Caco-2 (cell line): ENCODE measurements around the gene YARS1. TPM values are rescaled to one million over a fixed set of nuclear protein-coding genes. Genes with fewer than 3 reads are reported as not detected.

ENCODE experiments used
- BruUV-seq: library from RNA; stranded (reverse); fragments of 400-500 nt; replicated peaks from 2 replicates; lab custom pipeline; 2021; lab: Mats Ljungman, UMichigan
- CTCF ChIA-PET: fragments of 300-600 bp; sonication (Branson Sonifier 250); formaldehyde crosslinking; loops from one replicate; lab custom pipeline; 2022; ENCODE audit warnings: antibody characterized with exemption; lab: Charles Lee
- POLR2A ChIA-PET: fragments of 300-600 bp; sonication (Branson Sonifier 250); formaldehyde crosslinking; loops from one replicate; lab custom pipeline; 2022; ENCODE audit warnings: antibody characterized with exemption; lab: Charles Lee
- DNase-seq, 2 experiments: peaks; one replicate each; pipeline versions ENCODE4 v3.0.0 to v3.0.0-alpha.2; 2020 to 2022
- H3K27me3 ChIP-seq: replicated peaks from 2 replicates; pipeline ENCODE4 v1.6.0; 2011; ENCODE audit warnings: low read length; ENCODE audit not compliant: control insufficient read depth, insufficient read depth
- H3K36me3 ChIP-seq: 2 replicates; pipeline ENCODE4 v1.5.1; 2011; ENCODE audit warnings: low read length; ENCODE audit not compliant: control insufficient read depth, insufficient read depth
- H3K4me1 ChIP-seq: fragments of 250-450 bp; sonication (Bioruptor Pico); 2 replicates; pipeline ENCODE4 v1.5.1; 2020; ENCODE audit warnings: mild to moderate bottlenecking
- H3K4me3 ChIP-seq: 2 replicates; pipeline ENCODE4 v1.5.1; 2011; ENCODE audit warnings: low read depth, mild to moderate bottlenecking, control low read depth, low read length
- H3K9me3 ChIP-seq: fragments of 250-450 bp; sonication (Bioruptor Pico); 2 replicates; pipeline ENCODE4 v1.5.1; 2020; ENCODE audit warnings: mild to moderate bottlenecking, moderate library complexity
- H3K27ac Mint-ChIP-seq: one replicate; pipeline ENCODE4 v1.8.0; 2022; ENCODE audit warnings: mixed read lengths; ENCODE audit not compliant: unreplicated experiment
- H3K27me3 Mint-ChIP-seq: one replicate; pipeline ENCODE4 v1.8.0; 2022; ENCODE audit warnings: mixed read lengths; ENCODE audit not compliant: insufficient read depth, unreplicated experiment
- H3K36me3 Mint-ChIP-seq: one replicate; pipeline ENCODE4 v1.8.0; 2022; ENCODE audit warnings: mild to moderate bottlenecking, mixed read lengths; ENCODE audit not compliant: insufficient read depth, unreplicated experiment
- H3K4me1 Mint-ChIP-seq: one replicate; pipeline ENCODE4 v1.8.0; 2022; ENCODE audit warnings: low read depth, mixed read lengths; ENCODE audit not compliant: unreplicated experiment
- H3K4me3 Mint-ChIP-seq: one replicate; pipeline ENCODE4 v1.8.0; 2022; ENCODE audit warnings: mild to moderate bottlenecking, moderate library complexity, mixed read lengths; ENCODE audit not compliant: unreplicated experiment
- H3K9me3 Mint-ChIP-seq: one replicate; pipeline ENCODE4 v1.8.0; 2022; ENCODE audit warnings: mixed read lengths; ENCODE audit not compliant: unreplicated experiment
- intact Hi-C: fragments of 100-400 bp; cut with micrococcal nuclease; formaldehyde crosslinking; loops from one replicate; pipeline ENCODE4 v1.10.0; 2022; ENCODE audit not compliant: unreplicated experiment
- total RNA-seq: library from RNA; stranded (reverse); gene quantifications from 2 replicates; pipeline ENCODE4 v1.2.3, GENCODE V29; 2022
- TF ChIP-seq, protein P1 (sequence below), 2 experiments: fragments of 200-600 bp in 1 of 2; IDR thresholded peaks; 1 replicate in 1 of 2; 2 replicates in 1 of 2; pipeline versions ENCODE4 v1.5.1 to v1.8.0; 2011 to 2022; ENCODE audit warnings: antibody characterized with exemption in 1 of 2, control low read depth in 1 of 2, inconsistent platforms in 1 of 2, low read depth in 1 of 2, low read length in 1 of 2, mild to moderate bottlenecking in 1 of 2, moderate library complexity in 1 of 2; ENCODE audit not compliant: insufficient read depth in 1 of 2, severe bottlenecking in 1 of 2, unreplicated experiment in 1 of 2

YARS1 gene
- total RNA-seq, 1 experiment from 2014 or later, result 184 TPM

DNA sequence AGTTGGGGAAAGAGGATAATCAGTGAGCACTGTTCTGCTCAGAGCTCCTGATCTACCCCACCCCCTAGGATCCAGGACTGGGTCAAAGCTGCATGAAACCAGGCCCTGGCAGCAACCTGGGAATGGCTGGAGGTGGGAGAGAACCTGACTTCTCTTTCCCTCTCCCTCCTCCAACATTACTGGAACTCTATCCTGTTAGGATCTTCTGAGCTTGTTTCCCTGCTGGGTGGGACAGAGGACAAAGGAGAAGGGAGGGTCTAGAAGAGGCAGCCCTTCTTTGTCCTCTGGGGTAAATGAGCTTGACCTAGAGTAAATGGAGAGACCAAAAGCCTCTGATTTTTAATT, 42.7 kb downstream of the YARS1 start:
- no peaks in the 10 kb centered on the region for H3K27me3 ChIP-seq
- ChIA-PET POLR2A (interaction anchor here (0.7 kb wide), 1 partner anchor 578 kb away, joined by 3 read pairs; no protein-coding TSS in a partner anchor), CTCF (interaction anchor here (0.5 to 5.6 kb wide), 3 partner anchors 18 to 62 kb away, joined by 3 to 79 read pairs (median 4); no protein-coding TSS in a partner anchor)
- no peak for DNase-seq
- H3K36me3 ChIP-seq, result no peaks in the 10 kb centered on the region; the same call in 1 of the 2 replicates
- Mint-ChIP-seq H3K9me3 (no peaks in the 10 kb centered on the region), H3K27me3 (no peaks in the 10 kb centered on the region), H3K27ac (peak overlapping the region; percentile 73), H3K36me3 (peaks cover 88% of the 10 kb centered on the region), H3K4me1 (peaks cover 16% of the 10 kb centered on the region), H3K4me3 (no peak overlapping the region)
- TSS peak; percentile 45 for BruUV-seq
- TF ChIP-seq, protein P1, sequence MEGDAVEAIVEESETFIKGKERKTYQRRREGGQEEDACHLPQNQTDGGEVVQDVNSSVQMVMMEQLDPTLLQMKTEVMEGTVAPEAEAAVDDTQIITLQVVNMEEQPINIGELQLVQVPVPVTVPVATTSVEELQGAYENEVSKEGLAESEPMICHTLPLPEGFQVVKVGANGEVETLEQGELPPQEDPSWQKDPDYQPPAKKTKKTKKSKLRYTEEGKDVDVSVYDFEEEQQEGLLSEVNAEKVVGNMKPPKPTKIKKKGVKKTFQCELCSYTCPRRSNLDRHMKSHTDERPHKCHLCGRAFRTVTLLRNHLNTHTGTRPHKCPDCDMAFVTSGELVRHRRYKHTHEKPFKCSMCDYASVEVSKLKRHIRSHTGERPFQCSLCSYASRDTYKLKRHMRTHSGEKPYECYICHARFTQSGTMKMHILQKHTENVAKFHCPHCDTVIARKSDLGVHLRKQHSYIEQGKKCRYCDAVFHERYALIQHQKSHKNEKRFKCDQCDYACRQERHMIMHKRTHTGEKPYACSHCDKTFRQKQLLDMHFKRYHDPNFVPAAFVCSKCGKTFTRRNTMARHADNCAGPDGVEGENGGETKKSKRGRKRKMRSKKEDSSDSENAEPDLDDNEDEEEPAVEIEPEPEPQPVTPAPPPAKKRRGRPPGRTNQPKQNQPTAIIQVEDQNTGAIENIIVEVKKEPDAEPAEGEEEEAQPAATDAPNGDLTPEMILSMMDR (IDR thresholded peaks at IDR 0.05; ENCODE audit: insufficient read depth in 1 of 2, low read depth in 1 of 2, low read length in 1 of 2, severe bottlenecking in 1 of 2, unreplicated experiment in 1 of 2), result no peak
- peaks cover 6% of the 10 kb centered on the region; the same call in 1 of the 2 replicates for H3K4me1 ChIP-seq
- intact Hi-C loops, result loop anchor here (10.0 kb wide), 1 partner anchor 370 kb away; no protein-coding TSS in a partner anchor
- no peak overlapping the region for H3K4me3 ChIP-seq
- no peaks in the 10 kb centered on the region for H3K9me3 ChIP-seq

DNA sequence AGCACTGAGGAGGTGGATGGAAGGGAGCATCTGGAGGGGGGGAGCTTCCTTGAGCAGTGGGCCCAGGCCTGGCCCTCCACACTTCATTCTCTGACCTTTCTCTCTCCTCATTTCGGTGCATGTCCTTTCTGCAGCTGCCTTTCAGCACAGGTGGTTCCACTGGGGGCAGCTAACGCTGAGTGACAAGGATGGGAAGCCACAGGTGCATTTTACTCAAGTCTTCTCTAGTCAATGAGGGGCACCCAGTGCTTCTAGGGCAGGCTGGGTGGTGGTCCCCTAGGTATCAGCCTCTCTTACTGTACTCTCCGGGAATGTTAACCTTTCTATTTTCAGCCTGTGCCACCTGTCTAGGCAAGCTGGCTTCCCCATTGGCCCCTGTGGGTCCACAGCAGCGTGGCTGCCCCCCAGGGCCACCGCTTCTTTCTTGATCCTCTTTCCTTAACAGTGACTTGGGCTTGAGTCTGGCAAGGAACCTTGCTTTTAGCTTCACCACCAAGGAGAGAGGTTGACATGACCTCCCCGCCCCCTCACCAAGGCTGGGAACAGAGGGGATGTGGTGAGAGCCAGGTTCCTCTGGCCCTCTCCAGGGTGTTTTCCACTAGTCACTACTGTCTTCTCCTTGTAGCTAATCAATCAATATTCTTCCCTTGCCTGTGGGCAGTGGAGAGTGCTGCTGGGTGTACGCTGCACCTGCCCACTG, 43.2 kb downstream of the YARS1 start:
- no peak overlapping the region for H3K4me3 Mint-ChIP-seq
- peaks cover 16% of the 10 kb centered on the region for H3K4me1 Mint-ChIP-seq
- BruUV-seq, result no TSS peak
- no peaks in the 10 kb centered on the region for H3K27me3 Mint-ChIP-seq
- TF ChIP-seq, protein P1 (IDR thresholded peaks at IDR 0.05; ENCODE audit: insufficient read depth in 1 of 2, low read depth in 1 of 2, low read length in 1 of 2, severe bottlenecking in 1 of 2, unreplicated experiment in 1 of 2), result no peak
- peak overlapping the region; percentile 73 for H3K27ac Mint-ChIP-seq
- H3K4me1 ChIP-seq, result peaks cover 6% of the 10 kb centered on the region; the same call in 1 of the 2 replicates
- H3K4me3 ChIP-seq, result no peak overlapping the region
- peaks cover 82% of the 10 kb centered on the region for H3K36me3 Mint-ChIP-seq
- no peaks in the 10 kb centered on the region for H3K9me3 ChIP-seq
- H3K9me3 Mint-ChIP-seq, result no peaks in the 10 kb centered on the region
- ChIA-PET POLR2A (no interaction called here), CTCF (interaction anchor here (0.9 to 5.6 kb wide), 4 partner anchors 17 to 61 kb away, joined by 4 to 79 read pairs (median 4); no protein-coding TSS in a partner anchor)
- no peaks in the 10 kb centered on the region; the same call in 1 of the 2 replicates for H3K36me3 ChIP-seq
- no peak for DNase-seq
- intact Hi-C loops, result loop anchor here (1.0 to 10.0 kb wide), 2 partner anchors 62 to 369 kb away; no protein-coding TSS in a partner anchor
- no peaks in the 10 kb centered on the region for H3K27me3 ChIP-seq

DNA sequence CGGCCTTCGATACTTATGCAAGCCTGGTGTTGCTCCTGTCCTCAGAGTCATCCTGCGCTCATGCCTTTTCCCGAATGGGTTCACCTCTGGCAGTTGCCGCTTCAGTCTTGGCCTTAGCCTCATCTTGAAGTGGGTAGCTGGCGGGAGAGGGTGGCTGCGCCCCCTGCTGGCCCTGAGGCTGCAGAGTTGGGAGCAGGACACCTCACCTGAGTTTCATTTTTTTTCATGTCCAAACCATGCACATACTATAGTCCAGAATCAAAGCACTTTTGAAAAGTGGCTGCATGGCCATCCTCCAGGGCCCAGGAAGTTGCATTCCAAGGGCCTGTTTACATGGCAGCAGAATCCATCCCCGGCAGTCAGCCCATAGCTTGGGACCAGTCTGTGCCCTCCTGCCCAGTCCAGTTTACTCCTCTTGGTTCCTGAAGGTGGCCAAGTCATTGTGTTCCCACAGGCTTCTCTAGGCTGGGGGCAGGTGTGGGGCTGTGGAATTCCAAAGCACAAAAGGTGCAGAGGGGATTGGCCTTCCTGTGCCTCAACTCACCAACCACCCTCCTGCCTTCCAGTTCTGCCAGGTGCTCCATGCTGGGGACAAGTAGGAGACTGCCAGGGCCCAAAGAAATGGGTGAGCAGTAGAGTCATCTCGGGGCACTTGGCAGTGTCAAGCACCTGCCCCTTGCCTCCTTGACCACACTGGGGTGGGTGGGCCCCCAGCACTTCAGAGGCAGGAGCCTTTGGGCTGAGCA, 44.0 kb downstream of the YARS1 start:
- H3K9me3 ChIP-seq, result no peaks in the 10 kb centered on the region
- peak; percentile 82 to 86 for DNase-seq
- TF ChIP-seq, protein P1 (IDR thresholded peaks at IDR 0.05; ENCODE audit: insufficient read depth in 1 of 2, low read depth in 1 of 2, low read length in 1 of 2, severe bottlenecking in 1 of 2, unreplicated experiment in 1 of 2), result peak; percentile 74 to 79
- intact Hi-C loops, result loop anchor here (1.0 to 10.0 kb wide), 2 partner anchors 61 to 368 kb away; no protein-coding TSS in a partner anchor
- Mint-ChIP-seq H3K4me1 (peaks cover 16% of the 10 kb centered on the region), H3K36me3 (peaks cover 75% of the 10 kb centered on the region), H3K9me3 (no peaks in the 10 kb centered on the region), H3K4me3 (peak overlapping the region; percentile 35), H3K27ac (peak overlapping the region; percentile 73), H3K27me3 (no peaks in the 10 kb centered on the region)
- no TSS peak for BruUV-seq
- H3K4me1 ChIP-seq, result peaks cover 6% of the 10 kb centered on the region; the same call in 1 of the 2 replicates
- ChIA-PET CTCF (interaction anchor here (0.6 to 5.6 kb wide), 5 partner anchors 17 to 75 kb away, joined by 3 to 79 read pairs (median 4); no protein-coding TSS in a partner anchor), POLR2A (interaction anchor here (0.8 kb wide), 1 partner anchor 12 kb away, joined by 4 read pairs; no protein-coding TSS in a partner anchor)
- H3K27me3 ChIP-seq, result no peaks in the 10 kb centered on the region
- no peak overlapping the region for H3K4me3 ChIP-seq
- H3K36me3 ChIP-seq, result no peaks in the 10 kb centered on the region; the same call in 1 of the 2 replicates
